DMS153 treated with DMSO at 0.1 percent for 48 hours (cell line): ENCODE measurements around the gene MTAP.
"Not testable (repeated sequence)": the region's sequence is repeated elsewhere in the genome, so short reads cannot be mapped to it uniquely, and the experiment has no call there.

Experiments
- DNase-seq: peaks from one replicate; lab custom pipeline; 2025; ENCODE audit not compliant: unreplicated experiment; lab: John Stamatoyannopoulos, UW

MTAP gene

DNA sequence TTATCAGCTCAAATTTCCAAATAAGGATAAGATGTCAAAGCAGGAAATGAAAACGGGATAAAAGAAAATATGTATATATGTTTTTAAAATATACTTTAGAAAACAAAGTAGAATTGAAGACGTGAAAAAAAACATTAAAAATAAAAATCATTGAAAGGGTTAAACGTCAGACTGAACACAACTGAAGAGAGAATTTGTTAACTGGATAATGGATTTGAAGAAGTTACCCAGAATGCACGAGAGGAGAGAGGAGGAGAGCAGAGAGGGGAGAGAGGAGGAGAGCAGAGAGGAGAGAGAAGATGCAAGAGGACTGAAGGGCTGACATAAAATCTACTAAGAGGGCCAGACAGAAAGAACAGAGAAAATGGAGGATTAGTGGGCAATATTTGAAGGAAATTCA is 103.8 kb downstream of the MTAP start:
- no peak for DNase-seq

DNA sequence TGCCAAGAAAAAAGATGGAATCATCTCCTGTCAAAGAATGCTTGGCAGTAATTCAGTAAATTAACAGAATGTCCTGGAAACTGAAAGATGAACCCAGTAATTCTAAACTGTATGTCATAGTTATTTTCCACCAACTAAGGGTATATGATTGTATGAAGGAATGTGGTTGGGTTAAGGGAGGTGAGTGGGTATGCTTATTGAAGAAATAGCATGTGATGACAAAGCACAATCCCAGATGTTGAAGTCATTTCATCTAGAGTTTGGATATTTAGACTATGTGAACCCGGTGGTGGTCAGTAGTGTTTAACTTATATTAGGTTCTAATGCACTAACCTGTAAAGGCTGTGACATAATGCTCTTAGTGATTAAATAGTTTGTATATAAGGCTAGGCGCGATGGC is 104.4 kb downstream of the MTAP start:
- no peak for DNase-seq

DNA sequence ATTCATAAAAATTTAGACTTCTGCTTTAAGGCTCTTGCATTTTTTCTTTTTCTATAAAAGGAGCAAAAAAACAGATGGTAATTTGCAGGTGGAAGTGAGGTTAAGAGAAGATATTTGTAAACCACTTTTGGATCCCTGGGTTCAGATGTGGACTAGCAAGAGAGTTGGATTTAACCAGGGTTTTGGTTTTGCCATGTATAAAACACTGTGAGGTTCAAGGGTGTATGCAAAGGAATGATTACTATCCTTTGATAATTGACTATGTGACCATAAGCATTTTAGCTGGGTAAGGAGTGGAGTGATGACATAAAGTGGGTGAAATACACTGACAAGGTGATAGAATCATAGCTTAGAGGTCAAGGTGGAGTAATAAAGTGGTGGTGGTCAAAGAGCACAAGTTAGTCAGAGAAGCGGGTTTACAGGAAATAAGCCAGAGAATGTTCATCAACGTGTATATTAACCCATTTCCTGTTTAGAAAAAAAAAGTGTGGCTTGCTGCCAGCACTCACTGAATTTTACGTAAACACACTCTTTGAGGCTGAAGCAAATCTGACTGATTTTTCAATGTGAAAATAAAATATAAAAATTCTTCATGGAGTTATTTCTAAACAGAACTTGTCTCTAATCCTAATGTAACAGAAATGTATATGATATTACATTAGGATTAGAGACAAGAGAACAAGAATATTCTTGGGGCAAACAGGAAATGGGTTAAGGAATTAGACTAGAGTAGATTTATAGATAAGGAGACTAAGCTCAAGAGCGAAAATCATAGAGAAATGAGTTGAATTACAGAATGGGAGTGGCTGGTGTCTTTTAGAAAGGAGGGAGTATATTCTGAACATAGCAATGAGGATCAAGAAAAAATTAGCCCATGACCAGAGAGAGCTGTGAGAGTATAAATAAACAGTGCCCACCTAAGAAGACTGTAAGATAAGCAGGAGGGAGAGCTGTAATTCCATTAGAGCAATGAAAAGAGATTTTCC is 117.2 kb downstream of the MTAP start:
- no peak for DNase-seq

DNA sequence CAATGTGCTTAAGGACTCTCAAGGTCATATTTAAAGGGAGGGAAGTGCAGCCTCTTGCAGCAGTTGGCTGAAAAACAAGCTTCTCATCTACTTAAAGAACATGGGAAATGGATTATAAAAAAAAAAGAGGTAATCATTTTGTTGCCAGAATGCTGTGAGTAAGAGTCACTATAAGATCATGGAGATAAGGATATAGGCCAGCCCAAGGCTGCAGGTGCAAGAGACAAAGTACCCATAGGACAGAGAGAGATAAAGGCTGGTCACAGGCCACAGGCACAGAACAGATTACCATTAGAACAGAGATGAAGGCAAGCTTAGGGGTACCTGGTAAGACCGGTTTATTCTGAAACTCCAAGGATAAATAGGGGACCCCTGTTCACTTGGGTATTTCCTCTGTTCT is 121.3 kb downstream of the MTAP start:
- DNase-seq, result no peak

DNA sequence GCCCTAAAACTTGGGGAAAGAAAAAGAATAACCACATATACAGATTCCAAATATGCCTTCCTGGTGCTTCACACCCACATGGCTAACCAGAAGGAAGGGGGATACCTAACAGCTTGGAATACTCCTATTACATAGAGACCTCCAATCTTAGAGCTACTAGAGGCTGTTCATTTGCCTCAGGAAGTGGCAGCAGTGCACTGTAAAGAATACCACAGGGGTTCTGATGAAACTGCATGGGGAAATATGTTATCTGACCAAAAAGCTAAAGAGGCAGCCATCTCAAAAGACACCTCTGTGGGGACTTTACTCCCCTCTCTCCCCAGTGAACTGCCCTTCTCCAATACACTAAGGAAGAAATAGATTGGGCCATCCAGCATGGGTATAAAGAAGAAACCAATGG is 125.3 kb downstream of the MTAP start:
- DNase-seq, result no peak

- DNase-seq, result no peak
Measured at GRCh38 chr9:21931428-21931827, 129.0 kb downstream of the MTAP start.

DNA sequence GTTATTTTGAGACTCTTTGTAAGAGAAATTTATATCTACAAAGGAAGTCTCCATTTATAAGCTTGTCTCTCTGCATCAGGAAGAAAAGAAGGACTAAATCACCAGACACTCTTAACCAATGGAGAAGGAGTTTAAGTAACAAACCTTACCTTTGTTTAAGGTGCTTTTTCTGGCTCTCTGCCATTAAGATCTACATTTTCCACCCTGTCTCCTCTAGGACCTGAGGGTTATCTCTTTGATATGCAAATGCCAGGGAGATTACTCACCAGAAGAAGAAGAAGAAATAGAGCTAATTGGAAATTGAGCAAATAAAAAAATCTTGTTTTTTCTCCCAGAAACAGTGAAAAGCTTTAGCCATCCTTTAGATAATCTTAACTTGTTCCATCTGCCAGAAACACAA is 130.8 kb downstream of the MTAP start:
- DNase-seq, result no peak

- no peak for DNase-seq
Measured at GRCh38 chr9:21933865-21934264, 131.4 kb downstream of the MTAP start.

- DNase-seq, result no peak
Measured at GRCh38 chr9:21935631-21936030, 133.2 kb downstream of the MTAP start.

DNA sequence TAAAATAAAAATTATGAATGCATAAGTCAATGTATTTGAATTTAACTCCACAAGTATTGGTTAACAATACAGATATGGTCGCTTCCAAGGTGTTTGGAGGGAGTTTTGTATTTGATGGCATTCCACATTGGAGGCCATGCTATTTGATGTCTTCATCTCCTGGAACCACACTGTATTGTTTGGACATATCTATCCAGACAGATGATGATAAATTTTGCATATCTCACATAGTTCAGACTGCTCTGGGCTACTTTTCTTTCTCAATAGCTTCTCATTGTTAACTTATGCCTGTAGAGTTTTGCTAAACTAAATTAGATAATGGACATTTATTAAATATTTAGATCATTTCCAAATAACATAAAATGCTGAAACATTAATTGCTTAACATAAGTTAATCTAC is 133.7 kb downstream of the MTAP start:
- no peak for DNase-seq

DNA sequence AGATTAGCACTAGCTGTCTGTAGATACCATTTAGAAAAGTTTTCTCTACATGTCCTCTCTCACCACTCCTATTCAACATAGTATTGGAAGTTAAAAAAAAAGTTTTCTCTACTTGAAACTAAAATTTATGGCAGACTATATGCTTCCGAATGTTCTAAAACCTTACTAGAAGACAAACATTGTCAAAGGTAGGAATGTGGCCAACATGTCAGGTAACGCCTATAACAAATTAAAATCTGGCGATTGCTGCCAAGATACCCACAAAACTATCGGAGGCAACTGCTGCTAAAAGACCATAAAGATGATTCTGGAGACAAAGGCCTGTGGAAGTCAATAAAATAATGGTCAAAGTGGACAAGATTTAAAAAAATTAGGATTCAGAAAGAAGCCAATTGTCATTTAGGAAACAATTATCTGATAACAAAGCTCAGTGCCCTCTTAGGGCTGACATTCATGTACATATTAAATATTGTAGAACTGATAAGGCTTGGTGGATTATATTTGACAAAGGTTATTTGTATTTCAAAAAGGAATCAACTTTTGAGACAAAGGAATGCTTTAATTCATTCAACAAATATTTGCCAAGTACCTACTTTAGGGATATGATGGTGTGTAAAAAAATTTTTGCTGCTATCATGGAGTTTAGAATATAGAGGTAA is 139.0 kb downstream of the MTAP start:
- no peak for DNase-seq

- DNase-seq, result no peak
Measured at GRCh38 chr9:21943464-21943863, 141.0 kb downstream of the MTAP start.

DNA sequence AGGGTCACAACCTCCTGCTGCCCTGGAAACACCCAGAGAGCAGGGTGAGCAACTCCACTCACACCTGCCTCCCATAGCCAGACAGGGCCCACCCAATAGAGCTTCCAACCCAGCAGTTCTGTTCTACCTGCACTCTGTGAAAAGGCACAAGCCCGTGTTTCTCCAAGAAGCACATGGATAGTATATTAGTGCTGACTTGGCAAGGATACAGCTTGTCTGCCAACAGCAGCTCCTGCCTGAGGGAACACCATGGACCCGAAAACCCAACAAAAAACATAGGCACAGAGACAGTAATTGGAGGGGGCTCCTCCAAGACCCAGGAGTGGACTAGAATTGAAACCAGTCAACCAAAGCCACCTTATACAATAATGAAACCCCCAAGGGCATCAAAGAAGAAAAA is 143.2 kb downstream of the MTAP start:
- no peak for DNase-seq

GRCh38 chr9:21958833-21959232 is 156.4 kb downstream of the MTAP start:
- DNase-seq, result no peak

- not testable (repeated sequence) for DNase-seq
Measured at GRCh38 chr9:21959268-21959667, 156.8 kb downstream of the MTAP start.

- DNase-seq, result no peak
Measured at GRCh38 chr9:21961569-21961968, 159.1 kb downstream of the MTAP start.

GRCh38 chr9:21964925-21965385 is 162.5 kb downstream of the MTAP start:
- no peak for DNase-seq

DNA sequence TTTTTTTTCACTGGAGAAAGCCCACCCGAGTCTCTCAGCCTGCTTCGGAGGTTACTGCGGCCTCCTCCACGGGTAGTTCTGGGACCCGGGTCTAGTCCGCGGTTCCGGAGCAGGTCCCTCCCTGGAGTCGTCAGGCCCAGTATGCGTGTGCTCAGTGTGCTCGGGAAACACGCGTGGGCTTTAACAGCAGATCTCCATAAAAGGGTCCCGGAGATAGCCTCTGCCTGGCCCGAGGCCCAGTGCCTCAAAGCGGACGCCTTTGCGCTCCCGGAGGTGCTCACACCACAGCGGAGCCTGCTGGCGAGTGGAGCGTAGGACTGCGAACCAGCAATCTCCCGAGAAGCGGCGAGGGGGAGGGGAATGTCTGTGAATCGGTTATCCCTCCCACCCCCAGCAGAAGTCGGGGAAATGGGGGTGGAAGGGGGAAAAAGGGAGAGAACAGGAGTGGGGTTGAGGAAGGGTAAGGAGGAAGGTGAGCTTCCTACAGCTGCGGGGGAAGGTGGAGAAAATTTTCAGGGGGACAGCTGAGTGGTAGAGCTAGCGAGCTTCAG is 163.0 kb downstream of the MTAP start:
- DNase-seq, result no peak

GRCh38 chr9:21966140-21966851 is 163.9 kb downstream of the MTAP start:
- no peak for DNase-seq

DNA sequence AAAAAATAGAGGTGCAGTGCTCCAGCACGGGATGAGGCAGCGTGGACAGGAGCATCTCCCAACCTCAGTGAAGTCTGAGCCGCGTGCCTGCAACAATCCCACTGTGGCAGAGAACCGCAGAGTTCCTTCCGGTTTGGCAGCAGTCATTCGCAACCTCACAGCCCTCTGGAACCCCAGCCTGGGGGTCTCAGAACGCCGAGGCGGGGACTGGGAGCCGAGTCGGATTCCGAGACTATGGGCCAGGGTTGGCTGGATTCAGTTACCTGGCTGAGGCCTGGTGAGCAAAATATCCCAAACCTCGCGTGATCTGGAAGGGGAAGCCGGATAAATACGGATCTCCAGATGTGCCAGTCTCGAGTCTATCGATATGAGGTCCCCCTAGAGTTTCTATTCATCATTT is 164.7 kb downstream of the MTAP start:
- DNase-seq, result no peak

GRCh38 chr9:21967702-21968101 is 165.3 kb downstream of the MTAP start:
- DNase-seq, result no peak
